ENCODE results near the gene ADAP1. TPM values are rescaled to one million over a fixed set of nuclear protein-coding genes. Genes with fewer than 3 reads are reported as not detected.

The ADAP1 gene
- total RNA-seq, 4 donors from 2014 or later, result 41.9 to 94.2 (median 78.3) TPM

GRCh38 chr7:939843-940242 lies 14.6 kb downstream of the ADAP1 start:
- intact Hi-C loops (cut with DNase I), result no loop called here
- Histone ChIP-seq H3K27me3 (no peaks in the 10 kb centered on the region), H3K4me3 (no peak overlapping the region), H3K4me1 (no peaks in the 10 kb centered on the region), H3K36me3 (peaks cover 0 to 8% (median 4%) of the 10 kb centered on the region in 4 donors), H3K9me3 (no peaks in the 10 kb centered on the region), H3K27ac (replicated peaks in 1 of 4) (no peak overlapping the region)
- DNase-seq (ENCODE audit: extremely low spot score), result no peak
- 88% methylated on average over 4 of the region's 4 CpGs for WGBS
- TF ChIP-seq POLR2AphosphoS5 (IDR thresholded peaks at IDR 0.05) (no peak), POLR2A (IDR thresholded peaks at IDR 0.05; ENCODE audit: low read depth) (no peak), EP300 (IDR thresholded peaks at IDR 0.05) (no peak)
- TF ChIP-seq, protein P1, sequence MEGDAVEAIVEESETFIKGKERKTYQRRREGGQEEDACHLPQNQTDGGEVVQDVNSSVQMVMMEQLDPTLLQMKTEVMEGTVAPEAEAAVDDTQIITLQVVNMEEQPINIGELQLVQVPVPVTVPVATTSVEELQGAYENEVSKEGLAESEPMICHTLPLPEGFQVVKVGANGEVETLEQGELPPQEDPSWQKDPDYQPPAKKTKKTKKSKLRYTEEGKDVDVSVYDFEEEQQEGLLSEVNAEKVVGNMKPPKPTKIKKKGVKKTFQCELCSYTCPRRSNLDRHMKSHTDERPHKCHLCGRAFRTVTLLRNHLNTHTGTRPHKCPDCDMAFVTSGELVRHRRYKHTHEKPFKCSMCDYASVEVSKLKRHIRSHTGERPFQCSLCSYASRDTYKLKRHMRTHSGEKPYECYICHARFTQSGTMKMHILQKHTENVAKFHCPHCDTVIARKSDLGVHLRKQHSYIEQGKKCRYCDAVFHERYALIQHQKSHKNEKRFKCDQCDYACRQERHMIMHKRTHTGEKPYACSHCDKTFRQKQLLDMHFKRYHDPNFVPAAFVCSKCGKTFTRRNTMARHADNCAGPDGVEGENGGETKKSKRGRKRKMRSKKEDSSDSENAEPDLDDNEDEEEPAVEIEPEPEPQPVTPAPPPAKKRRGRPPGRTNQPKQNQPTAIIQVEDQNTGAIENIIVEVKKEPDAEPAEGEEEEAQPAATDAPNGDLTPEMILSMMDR (IDR thresholded peaks at IDR 0.05), result no peak

- TF ChIP-seq POLR2AphosphoS5 (IDR thresholded peaks at IDR 0.05), result no peak
- TF ChIP-seq POLR2A (IDR thresholded peaks at IDR 0.05; ENCODE audit: low read depth), result no peak
- TF ChIP-seq, protein P1 (IDR thresholded peaks at IDR 0.05), result no peak
- TF ChIP-seq EP300 (IDR thresholded peaks at IDR 0.05), result no peak
- 94% methylated on average over 22 of the region's 27 CpGs for WGBS
- DNase-seq (ENCODE audit: extremely low spot score), result no peak
- Histone ChIP-seq H3K4me3 (no peak overlapping the region), H3K27ac (replicated peaks in 1 of 4) (no peak overlapping the region), H3K9me3 (no peaks in the 10 kb centered on the region), H3K27me3 (no peaks in the 10 kb centered on the region), H3K4me1 (no peaks in the 10 kb centered on the region), H3K36me3 (peaks cover 0 to 15% (median 6%) of the 10 kb centered on the region in 4 donors)
- intact Hi-C loops (cut with DNase I), result no loop called here
Measured at GRCh38 chr7:938546-939185, 15.8 kb downstream of the ADAP1 start.

- intact Hi-C loops (cut with DNase I), result no loop called here
- TF ChIP-seq POLR2AphosphoS5 (IDR thresholded peaks at IDR 0.05) (no peak), POLR2A (IDR thresholded peaks at IDR 0.05; ENCODE audit: low read depth) (no peak), EP300 (IDR thresholded peaks at IDR 0.05) (no peak)
- TF ChIP-seq, protein P1 (IDR thresholded peaks at IDR 0.05), result no peak
- no peak for DNase-seq (ENCODE audit: extremely low spot score)
- no peak overlapping the region for H3K27ac ChIP-seq (replicated peaks in 1 of 4)
- H3K4me1 ChIP-seq, result no peaks in the 10 kb centered on the region
- H3K9me3 ChIP-seq, result no peaks in the 10 kb centered on the region
- WGBS, result 84% methylated on average over 12 of the region's 16 CpGs
- peaks cover 0 to 15% (median 6%) of the 10 kb centered on the region in 4 donors for H3K36me3 ChIP-seq
- H3K4me3 ChIP-seq, result no peak overlapping the region
- no peaks in the 10 kb centered on the region for H3K27me3 ChIP-seq
Measured at GRCh38 chr7:937856-938484, 16.5 kb downstream of the ADAP1 start.

DNA sequence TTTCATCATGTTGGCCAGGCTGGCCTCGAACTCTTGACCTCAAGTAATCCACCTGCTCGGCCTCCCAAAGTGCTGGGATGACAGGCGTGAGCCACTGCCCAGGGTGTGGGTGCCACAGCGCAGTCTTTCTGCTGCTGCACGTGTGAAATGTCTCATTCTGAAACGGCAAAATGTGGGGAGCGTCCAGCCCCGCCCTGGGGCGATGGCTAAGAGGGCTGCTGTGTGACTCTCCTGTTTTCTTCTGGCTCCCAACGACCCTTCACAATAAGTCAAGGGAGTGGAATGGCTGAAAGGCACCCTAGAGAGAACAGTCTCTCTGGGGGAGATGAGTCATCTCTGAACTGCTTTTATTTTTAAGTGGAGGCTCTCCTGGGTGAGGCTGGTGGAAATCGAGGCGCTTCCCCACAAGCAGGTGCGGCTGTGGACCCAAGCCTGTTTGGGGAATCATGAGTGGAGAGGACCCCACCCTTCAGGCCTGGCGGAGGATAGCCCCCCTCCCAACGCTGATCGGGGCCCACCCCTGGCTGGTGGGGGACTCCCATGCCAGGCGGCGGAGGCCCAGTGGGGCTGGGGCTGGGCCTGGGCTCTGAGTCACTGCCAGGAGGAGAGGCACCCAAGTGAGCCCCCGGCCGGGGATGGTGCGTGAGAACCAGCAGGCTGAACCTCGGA lies 18.0 kb downstream of the ADAP1 start:
- Histone ChIP-seq H3K9me3 (no peaks in the 10 kb centered on the region), H3K36me3 (peaks cover 0 to 15% (median 6%) of the 10 kb centered on the region in 4 donors), H3K27ac (replicated peaks in 1 of 4) (no peak overlapping the region), H3K4me1 (no peaks in the 10 kb centered on the region), H3K27me3 (no peaks in the 10 kb centered on the region), H3K4me3 (no peak overlapping the region)
- TF ChIP-seq, protein P1 (IDR thresholded peaks at IDR 0.05), result no peak
- no peak for TF ChIP-seq EP300 (IDR thresholded peaks at IDR 0.05)
- no peak for TF ChIP-seq POLR2A (IDR thresholded peaks at IDR 0.05; ENCODE audit: low read depth)
- TF ChIP-seq POLR2AphosphoS5 (IDR thresholded peaks at IDR 0.05), result no peak
- intact Hi-C loops (cut with DNase I), result no loop called here
- WGBS, result 76% methylated on average over 13 of the region's 22 CpGs
- DNase-seq (ENCODE audit: extremely low spot score), result no peak
